ENCODE results near the gene QSER1.

Gene QSER1

DNA sequence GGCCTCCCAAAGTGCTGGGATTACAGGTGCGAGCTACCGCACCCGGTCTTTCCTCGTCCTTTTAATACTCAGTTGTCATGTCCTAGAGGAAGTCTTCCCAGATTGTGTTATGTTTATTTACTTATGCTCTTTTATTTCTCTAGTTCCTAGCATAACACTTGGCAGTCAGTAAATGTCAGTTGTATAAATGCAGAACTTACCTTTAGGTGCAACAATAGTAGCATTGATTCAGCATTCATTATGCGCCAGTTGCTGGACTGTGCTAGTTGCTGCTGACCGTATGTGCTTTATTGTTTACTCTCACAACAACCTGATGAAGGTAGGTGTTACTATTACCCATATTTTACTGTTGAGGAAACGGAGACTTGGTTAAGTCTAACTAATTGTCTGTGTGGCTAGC lies 20.8 kb downstream of the QSER1 start:
- H3K4me3 ChIP-seq (ENCODE audit: low read depth, low read length), result no peak overlapping the region
- TF ChIP-seq, protein P1, sequence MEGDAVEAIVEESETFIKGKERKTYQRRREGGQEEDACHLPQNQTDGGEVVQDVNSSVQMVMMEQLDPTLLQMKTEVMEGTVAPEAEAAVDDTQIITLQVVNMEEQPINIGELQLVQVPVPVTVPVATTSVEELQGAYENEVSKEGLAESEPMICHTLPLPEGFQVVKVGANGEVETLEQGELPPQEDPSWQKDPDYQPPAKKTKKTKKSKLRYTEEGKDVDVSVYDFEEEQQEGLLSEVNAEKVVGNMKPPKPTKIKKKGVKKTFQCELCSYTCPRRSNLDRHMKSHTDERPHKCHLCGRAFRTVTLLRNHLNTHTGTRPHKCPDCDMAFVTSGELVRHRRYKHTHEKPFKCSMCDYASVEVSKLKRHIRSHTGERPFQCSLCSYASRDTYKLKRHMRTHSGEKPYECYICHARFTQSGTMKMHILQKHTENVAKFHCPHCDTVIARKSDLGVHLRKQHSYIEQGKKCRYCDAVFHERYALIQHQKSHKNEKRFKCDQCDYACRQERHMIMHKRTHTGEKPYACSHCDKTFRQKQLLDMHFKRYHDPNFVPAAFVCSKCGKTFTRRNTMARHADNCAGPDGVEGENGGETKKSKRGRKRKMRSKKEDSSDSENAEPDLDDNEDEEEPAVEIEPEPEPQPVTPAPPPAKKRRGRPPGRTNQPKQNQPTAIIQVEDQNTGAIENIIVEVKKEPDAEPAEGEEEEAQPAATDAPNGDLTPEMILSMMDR (IDR thresholded peaks at IDR 0.05; ENCODE audit: low read depth, low read length, missing control alignments), result no peak
- DNase-seq (ENCODE audit: low read depth), result no peak

- TF ChIP-seq, protein P1 (IDR thresholded peaks at IDR 0.05; ENCODE audit: low read depth, low read length, missing control alignments), result no peak
- H3K4me3 ChIP-seq (ENCODE audit: low read depth, low read length), result no peak overlapping the region
- no peak for DNase-seq (ENCODE audit: low read depth)
These were observed 23.8 kb downstream of the QSER1 start for GRCh38 chr11:32916361-32916760.

- no peak overlapping the region for H3K4me3 ChIP-seq (ENCODE audit: low read depth, low read length)
These were observed 24.4 kb downstream of the QSER1 start for GRCh38 chr11:32916994-32917393.

GRCh38 chr11:32918427-32918826 lies 25.8 kb downstream of the QSER1 start:
- DNase-seq (ENCODE audit: low read depth), result no peak
- TF ChIP-seq, protein P1 (IDR thresholded peaks at IDR 0.05; ENCODE audit: low read depth, low read length, missing control alignments), result no peak
- no peak overlapping the region for H3K4me3 ChIP-seq (ENCODE audit: low read depth, low read length)

More at GRCh38 chr11:32916994-32917393, 24.4 kb downstream of the QSER1 start:
- TF ChIP-seq, protein P1 (IDR thresholded peaks at IDR 0.05; ENCODE audit: low read depth, low read length, missing control alignments), result no peak
- DNase-seq (ENCODE audit: low read depth), result no peak

DNA sequence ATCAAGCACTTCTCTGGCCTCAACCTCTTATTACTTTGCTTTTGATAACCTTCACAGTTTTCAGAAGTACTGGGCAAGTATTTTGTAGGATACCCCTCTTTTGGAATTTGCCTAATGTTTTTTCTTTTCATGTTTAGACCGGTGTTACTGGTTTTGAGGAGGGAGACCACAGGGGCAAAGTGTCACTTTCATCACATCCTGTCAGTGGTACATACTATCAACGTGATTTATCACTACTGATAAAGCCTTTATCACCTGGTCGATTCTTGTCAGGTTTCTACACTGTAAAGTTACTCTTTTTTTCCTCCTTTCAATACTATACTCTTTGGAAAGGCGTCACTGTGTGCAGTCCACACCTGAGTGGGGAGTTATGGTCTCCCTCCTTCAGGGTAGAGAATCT lies 26.7 kb downstream of the QSER1 start:
- no peak overlapping the region for H3K4me3 ChIP-seq (ENCODE audit: low read depth, low read length)
- TF ChIP-seq, protein P1 (IDR thresholded peaks at IDR 0.05; ENCODE audit: low read depth, low read length, missing control alignments), result no peak
- no peak for DNase-seq (ENCODE audit: low read depth)

DNA sequence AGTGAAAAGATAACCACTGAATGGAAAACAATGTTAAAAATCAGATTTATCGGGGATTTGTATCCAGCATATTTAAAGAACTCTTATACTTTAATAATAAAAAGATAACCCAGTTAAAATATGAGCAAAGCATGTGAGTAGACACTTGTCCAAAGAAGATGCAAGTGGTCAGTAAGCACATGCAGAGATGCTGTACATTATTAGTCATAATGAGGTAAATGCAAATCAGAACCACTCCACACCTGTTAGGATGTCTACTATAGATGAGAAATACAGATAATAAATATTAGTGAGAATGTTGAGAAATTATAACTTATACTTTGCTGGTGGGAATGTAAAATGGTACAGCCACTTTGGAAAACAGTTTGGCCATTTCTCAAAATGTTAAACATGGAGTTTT lies 28.0 kb downstream of the QSER1 start:
- no peak overlapping the region for H3K4me3 ChIP-seq (ENCODE audit: low read depth, low read length)
- TF ChIP-seq, protein P1 (IDR thresholded peaks at IDR 0.05; ENCODE audit: low read depth, low read length, missing control alignments), result no peak
- no peak for DNase-seq (ENCODE audit: low read depth)

GRCh38 chr11:32921204-32921603 lies 28.6 kb downstream of the QSER1 start:
- no peak for DNase-seq (ENCODE audit: low read depth)
- TF ChIP-seq, protein P1 (IDR thresholded peaks at IDR 0.05; ENCODE audit: low read depth, low read length, missing control alignments), result no peak
- H3K4me3 ChIP-seq (ENCODE audit: low read depth, low read length), result no peak overlapping the region
